IPS DF 19.7 (cell line): ENCODE results near the gene CUEDC1.

ENCODE experiments used
- DNase-seq: peaks from one replicate; pipeline ENCODE4 v3.0.0-alpha.2; 2013; ENCODE audit warnings: low read depth, low spot score

Gene CUEDC1

GRCh38 chr17:57957120-57957850 is 2.1 kb upstream of the CUEDC1 start:
- DNase-seq = no peak

- DNase-seq = no peak
Measured at GRCh38 chr17:57956291-57957119, 1.3 kb upstream of the CUEDC1 start.

- no peak for DNase-seq
Measured at GRCh38 chr17:57954397-57955182, 622 bp downstream of the CUEDC1 start.

GRCh38 chr17:57953705-57954396 is 1.4 kb downstream of the CUEDC1 start:
- DNase-seq = no peak

- no peak for DNase-seq
Measured at GRCh38 chr17:57953219-57953618, 2.0 kb downstream of the CUEDC1 start.

- no peak for DNase-seq
Measured at GRCh38 chr17:57949649-57950048, 5.6 kb downstream of the CUEDC1 start.

GRCh38 chr17:57948555-57949420 is 6.4 kb downstream of the CUEDC1 start:
- no peak for DNase-seq

- no peak for DNase-seq
Measured at GRCh38 chr17:57948169-57948554, 7.0 kb downstream of the CUEDC1 start.

GRCh38 chr17:57947369-57947768 is 7.8 kb downstream of the CUEDC1 start:
- DNase-seq = no peak

GRCh38 chr17:57946798-57947358 is 8.3 kb downstream of the CUEDC1 start:
- DNase-seq = no peak

- no peak for DNase-seq
Measured at GRCh38 chr17:57945996-57946797, 9.0 kb downstream of the CUEDC1 start.

GRCh38 chr17:57944908-57945307 is 10.3 kb downstream of the CUEDC1 start:
- DNase-seq = no peak

- DNase-seq = no peak
Measured at GRCh38 chr17:57943645-57944044, 11.6 kb downstream of the CUEDC1 start.

- no peak for DNase-seq
Measured at GRCh38 chr17:57943140-57943539, 12.1 kb downstream of the CUEDC1 start.

- no peak for DNase-seq
Measured at GRCh38 chr17:57941384-57942370, 13.5 kb downstream of the CUEDC1 start.

GRCh38 chr17:57940653-57941329 is 14.4 kb downstream of the CUEDC1 start:
- no peak for DNase-seq

GRCh38 chr17:57940231-57940630 is 15.0 kb downstream of the CUEDC1 start:
- DNase-seq = no peak

- no peak for DNase-seq
Measured at GRCh38 chr17:57939797-57940196, 15.4 kb downstream of the CUEDC1 start.
